ENCODE data around the gene PCLO.

Gene PCLO

DNA sequence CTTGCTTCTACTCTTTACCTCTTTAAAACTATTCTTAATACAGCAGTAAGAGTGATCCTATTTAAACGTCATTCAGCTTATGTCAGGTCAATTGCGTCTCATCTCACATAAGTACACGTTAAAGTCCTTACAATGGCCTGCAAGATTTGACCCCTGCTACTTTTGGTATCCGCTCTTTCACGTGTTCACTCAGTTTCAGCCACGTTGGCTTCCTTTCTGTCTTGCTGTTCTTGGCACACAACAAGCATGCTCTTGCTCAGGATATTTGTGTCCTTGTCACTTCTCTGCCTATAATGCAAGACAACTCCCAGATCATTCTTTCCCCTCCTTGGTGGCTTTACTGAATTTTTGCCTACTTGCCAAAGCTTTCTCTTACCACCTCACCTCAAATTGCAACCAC is 296.8 kb downstream of the PCLO start:
- no peaks in the 10 kb centered on the region for H3K9me3 ChIP-seq (ENCODE audit: control insufficient read depth, low read depth, low read length)
- H3K36me3 ChIP-seq (ENCODE audit: control insufficient read depth, low read depth, low read length), result no peaks in the 10 kb centered on the region
- no peaks in the 10 kb centered on the region for H3K27me3 ChIP-seq (ENCODE audit: control insufficient read depth, insufficient read depth, low read length)
- H3K27ac ChIP-seq (ENCODE audit: low read length), result no peak overlapping the region
- H3K4me1 ChIP-seq (ENCODE audit: control insufficient read depth, low read depth, low read length), result no peaks in the 10 kb centered on the region
- H3K4me3 ChIP-seq (ENCODE audit: low read length), result no peak overlapping the region
- H3K9ac ChIP-seq (ENCODE audit: low read length), result no peak overlapping the region

DNA sequence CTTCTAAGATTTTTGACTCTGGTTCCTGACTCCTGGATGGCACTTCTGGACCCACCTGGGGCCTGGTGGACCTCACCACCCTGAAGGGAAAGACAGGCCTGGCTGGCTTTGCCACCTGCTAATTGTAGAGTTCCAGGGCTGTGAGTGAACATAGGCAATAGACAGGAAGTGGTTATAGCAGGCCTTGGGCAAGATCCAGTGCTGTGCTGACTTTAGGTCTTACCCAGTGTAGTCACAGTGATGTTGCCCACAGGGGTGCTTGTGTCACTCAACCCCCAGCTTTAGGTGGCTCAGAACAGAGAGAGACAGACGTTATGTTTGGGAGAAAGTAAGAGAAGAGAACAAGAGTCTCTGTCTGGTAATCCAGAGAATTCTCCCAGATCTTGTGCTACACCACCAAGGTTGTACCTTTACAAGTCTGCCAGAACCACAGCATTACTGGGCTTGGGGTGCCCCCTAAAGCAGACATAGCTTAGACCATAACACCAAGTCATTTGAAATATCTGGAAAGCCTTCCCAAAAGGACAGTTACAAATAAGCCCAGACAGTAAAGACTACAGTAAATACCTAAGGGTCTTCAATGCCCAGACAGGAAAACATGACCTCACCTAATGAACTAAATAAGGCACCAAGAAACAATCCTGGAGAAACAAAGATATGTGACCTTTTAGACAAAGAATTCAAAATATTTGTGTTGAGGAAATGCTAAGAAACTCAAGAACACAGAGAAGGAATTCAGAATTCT is 303.4 kb downstream of the PCLO start:
- no peaks in the 10 kb centered on the region for H3K9me3 ChIP-seq (ENCODE audit: control insufficient read depth, low read depth, low read length)
- no peak overlapping the region for H3K27ac ChIP-seq (ENCODE audit: low read length)
- H3K9ac ChIP-seq (ENCODE audit: low read length), result no peak overlapping the region
- H3K27me3 ChIP-seq (ENCODE audit: control insufficient read depth, insufficient read depth, low read length), result no peaks in the 10 kb centered on the region
- no peaks in the 10 kb centered on the region for H3K4me1 ChIP-seq (ENCODE audit: control insufficient read depth, low read depth, low read length)
- no peaks in the 10 kb centered on the region for H3K36me3 ChIP-seq (ENCODE audit: control insufficient read depth, low read depth, low read length)
- H3K4me3 ChIP-seq (ENCODE audit: low read length), result no peak overlapping the region

DNA sequence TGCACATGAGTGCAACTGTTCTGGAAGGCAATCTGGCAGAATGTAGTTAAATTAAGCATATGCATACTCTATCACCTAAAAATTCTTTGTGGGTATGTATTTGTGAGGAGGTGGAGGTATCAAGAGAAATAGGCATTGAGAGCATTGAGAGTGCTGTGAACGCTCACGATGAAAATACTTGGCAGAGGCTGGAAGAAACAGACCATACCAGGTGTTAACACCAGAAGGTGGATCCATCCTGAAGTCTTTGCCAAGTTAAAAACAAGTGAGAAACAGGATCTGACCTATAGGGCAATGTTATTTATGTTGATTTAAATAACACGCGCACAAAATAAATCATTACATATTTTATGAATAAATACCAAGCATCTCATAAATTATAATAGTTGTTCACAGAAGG is 311.6 kb downstream of the PCLO start:
- no peaks in the 10 kb centered on the region for H3K27me3 ChIP-seq (ENCODE audit: control insufficient read depth, insufficient read depth, low read length)
- no peak overlapping the region for H3K4me3 ChIP-seq (ENCODE audit: low read length)
- no peak overlapping the region for H3K9ac ChIP-seq (ENCODE audit: low read length)
- H3K9me3 ChIP-seq (ENCODE audit: control insufficient read depth, low read depth, low read length), result no peaks in the 10 kb centered on the region
- no peaks in the 10 kb centered on the region for H3K4me1 ChIP-seq (ENCODE audit: control insufficient read depth, low read depth, low read length)
- no peaks in the 10 kb centered on the region for H3K36me3 ChIP-seq (ENCODE audit: control insufficient read depth, low read depth, low read length)
- no peak overlapping the region for H3K27ac ChIP-seq (ENCODE audit: low read length)

DNA sequence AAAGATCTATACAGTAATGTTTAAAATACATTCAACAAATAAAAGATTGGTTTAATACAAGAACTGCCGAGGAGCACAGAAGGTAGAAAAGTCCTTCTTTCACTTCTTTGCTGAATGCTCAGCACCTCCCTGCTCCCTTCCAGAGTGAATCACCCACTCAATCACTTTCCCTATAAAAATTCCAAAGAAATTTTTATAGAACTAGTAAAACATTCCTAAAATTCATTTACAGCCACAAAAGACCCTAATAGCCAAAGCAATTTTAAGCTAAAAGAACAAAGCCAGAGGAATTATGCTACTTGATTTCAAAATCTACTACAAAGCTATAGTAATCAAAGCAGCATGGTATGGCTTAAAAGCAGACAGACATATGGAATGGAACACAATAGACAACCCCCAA is 320.9 kb downstream of the PCLO start:
- peaks cover 21% of the 10 kb centered on the region for H3K4me1 ChIP-seq (ENCODE audit: control insufficient read depth, low read depth, low read length)
- H3K27me3 ChIP-seq (ENCODE audit: control insufficient read depth, insufficient read depth, low read length), result no peaks in the 10 kb centered on the region
- no peaks in the 10 kb centered on the region for H3K9me3 ChIP-seq (ENCODE audit: control insufficient read depth, low read depth, low read length)
- no peak overlapping the region for H3K9ac ChIP-seq (ENCODE audit: low read length)
- H3K36me3 ChIP-seq (ENCODE audit: control insufficient read depth, low read depth, low read length), result no peaks in the 10 kb centered on the region
- no peak overlapping the region for H3K4me3 ChIP-seq (ENCODE audit: low read length)
- no peak overlapping the region for H3K27ac ChIP-seq (ENCODE audit: low read length)

DNA sequence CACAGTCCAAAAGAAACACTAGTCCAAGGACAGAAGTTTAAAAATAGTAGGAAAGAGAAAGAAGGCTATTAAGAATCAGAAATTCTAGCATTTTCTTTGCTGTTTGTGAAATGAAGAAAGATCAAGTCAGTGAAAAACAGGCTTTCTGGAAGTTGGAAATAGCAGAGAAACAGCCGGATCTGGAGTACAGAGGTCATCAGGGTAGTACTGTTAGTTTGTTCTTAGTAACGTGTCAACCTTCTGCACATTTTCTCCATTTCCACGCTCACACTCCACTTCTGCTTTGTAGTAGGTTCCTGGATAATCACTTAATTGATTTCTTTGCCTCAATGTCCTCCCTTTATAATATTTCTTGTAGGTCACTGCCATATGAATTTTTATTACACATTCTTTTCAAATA is 322.6 kb downstream of the PCLO start:
- H3K36me3 ChIP-seq (ENCODE audit: control insufficient read depth, low read depth, low read length), result no peaks in the 10 kb centered on the region
- H3K27ac ChIP-seq (ENCODE audit: low read length), result no peak overlapping the region
- H3K9me3 ChIP-seq (ENCODE audit: control insufficient read depth, low read depth, low read length), result no peaks in the 10 kb centered on the region
- H3K27me3 ChIP-seq (ENCODE audit: control insufficient read depth, insufficient read depth, low read length), result no peaks in the 10 kb centered on the region
- H3K4me1 ChIP-seq (ENCODE audit: control insufficient read depth, low read depth, low read length), result peaks cover 18% of the 10 kb centered on the region
- no peak overlapping the region for H3K9ac ChIP-seq (ENCODE audit: low read length)
- H3K4me3 ChIP-seq (ENCODE audit: low read length), result no peak overlapping the region

DNA sequence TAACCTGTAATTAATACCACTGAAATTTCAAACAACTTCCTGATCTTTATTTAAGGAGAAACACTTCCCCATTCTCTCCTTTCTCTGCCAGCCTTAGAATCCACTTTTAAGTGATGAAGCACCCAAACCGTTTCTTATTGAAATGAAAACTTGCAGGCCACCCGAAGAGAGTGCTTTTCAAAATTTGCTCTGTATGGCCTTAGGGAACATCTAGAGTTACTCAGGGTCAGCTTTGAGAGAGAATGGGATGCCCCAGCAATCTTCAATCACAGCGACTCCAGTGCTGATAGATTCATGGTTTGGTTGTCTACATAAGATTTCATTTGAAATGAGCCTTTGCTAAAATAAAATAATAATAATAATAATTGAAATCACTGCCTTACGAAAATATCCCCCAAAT is 323.1 kb downstream of the PCLO start:
- no peaks in the 10 kb centered on the region for H3K36me3 ChIP-seq (ENCODE audit: control insufficient read depth, low read depth, low read length)
- H3K9ac ChIP-seq (ENCODE audit: low read length), result no peak overlapping the region
- H3K4me1 ChIP-seq (ENCODE audit: control insufficient read depth, low read depth, low read length), result peaks cover 17% of the 10 kb centered on the region
- no peak overlapping the region for H3K4me3 ChIP-seq (ENCODE audit: low read length)
- no peaks in the 10 kb centered on the region for H3K27me3 ChIP-seq (ENCODE audit: control insufficient read depth, insufficient read depth, low read length)
- peak overlapping the region; percentile 46 for H3K27ac ChIP-seq (ENCODE audit: low read length)
- no peaks in the 10 kb centered on the region for H3K9me3 ChIP-seq (ENCODE audit: control insufficient read depth, low read depth, low read length)

DNA sequence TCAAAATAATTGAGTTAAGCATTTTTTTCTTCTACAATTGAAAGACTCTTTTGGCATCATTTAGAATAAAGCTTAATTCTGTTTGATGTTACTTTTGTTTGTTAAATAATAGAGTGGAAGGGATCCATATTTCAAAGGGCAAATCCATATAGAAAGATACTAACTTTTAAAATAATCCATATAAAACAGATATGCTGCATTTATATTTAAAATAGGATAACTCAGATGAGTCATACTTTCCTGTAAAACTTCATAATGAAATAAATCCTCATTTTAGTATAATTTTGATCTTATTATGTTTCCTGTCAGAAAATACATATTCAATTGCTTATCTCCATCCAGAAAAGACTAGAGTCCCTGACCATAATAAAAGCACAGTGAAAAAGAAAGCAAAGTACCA is 323.6 kb downstream of the PCLO start:
- Histone ChIP-seq H3K9ac (ENCODE audit: low read length) (no peak overlapping the region), H3K27ac (ENCODE audit: low read length) (peak overlapping the region; percentile 46), H3K4me1 (ENCODE audit: control insufficient read depth, low read depth, low read length) (peaks cover 17% of the 10 kb centered on the region), H3K27me3 (ENCODE audit: control insufficient read depth, insufficient read depth, low read length) (no peaks in the 10 kb centered on the region), H3K9me3 (ENCODE audit: control insufficient read depth, low read depth, low read length) (no peaks in the 10 kb centered on the region), H3K4me3 (ENCODE audit: low read length) (no peak overlapping the region), H3K36me3 (ENCODE audit: control insufficient read depth, low read depth, low read length) (no peaks in the 10 kb centered on the region)

DNA sequence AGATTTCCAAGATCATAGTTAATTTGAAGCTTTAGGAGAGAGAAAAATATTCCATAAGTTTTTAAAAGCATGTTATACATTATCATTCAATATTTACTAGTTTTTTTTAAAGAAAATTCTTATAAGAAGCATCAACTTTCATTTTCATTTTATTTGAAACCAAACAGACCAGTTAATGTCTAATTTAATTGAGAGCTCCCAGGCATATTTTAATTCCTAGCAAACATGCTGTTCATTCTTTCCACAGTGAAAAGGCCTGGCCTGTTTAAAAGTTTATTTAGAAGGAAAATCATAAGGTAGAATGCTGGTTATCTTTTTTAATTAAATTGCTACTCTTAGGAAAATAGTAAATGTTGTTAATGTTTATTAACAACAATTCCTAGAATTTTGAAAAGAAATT is 324.4 kb downstream of the PCLO start:
- Histone ChIP-seq H3K36me3 (ENCODE audit: control insufficient read depth, low read depth, low read length) (no peaks in the 10 kb centered on the region), H3K9ac (ENCODE audit: low read length) (no peak overlapping the region), H3K4me1 (ENCODE audit: control insufficient read depth, low read depth, low read length) (peaks cover 17% of the 10 kb centered on the region), H3K4me3 (ENCODE audit: low read length) (no peak overlapping the region), H3K27me3 (ENCODE audit: control insufficient read depth, insufficient read depth, low read length) (no peaks in the 10 kb centered on the region), H3K9me3 (ENCODE audit: control insufficient read depth, low read depth, low read length) (no peaks in the 10 kb centered on the region), H3K27ac (ENCODE audit: low read length) (no peak overlapping the region)

DNA sequence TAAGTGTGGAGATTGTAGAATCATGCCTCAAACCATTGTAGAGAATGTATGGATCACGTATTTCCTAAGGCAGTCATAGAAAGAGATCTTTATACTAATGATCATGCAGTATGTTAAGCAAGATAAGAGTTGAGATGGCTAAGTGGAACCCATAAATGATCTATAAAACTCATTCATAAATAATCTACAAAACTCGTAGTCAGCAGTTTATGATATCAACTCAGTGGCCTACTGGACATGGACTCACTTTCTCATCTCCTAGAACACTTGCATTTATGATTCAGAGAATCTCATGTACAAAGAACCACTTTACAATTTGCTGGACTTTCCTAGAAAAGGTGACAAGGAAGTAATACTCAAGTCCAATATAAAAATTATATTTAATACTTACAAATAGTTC is 339.6 kb downstream of the PCLO start:
- no peaks in the 10 kb centered on the region for H3K27me3 ChIP-seq (ENCODE audit: control insufficient read depth, insufficient read depth, low read length)
- H3K4me1 ChIP-seq (ENCODE audit: control insufficient read depth, low read depth, low read length), result peaks cover 15% of the 10 kb centered on the region
- no peaks in the 10 kb centered on the region for H3K36me3 ChIP-seq (ENCODE audit: control insufficient read depth, low read depth, low read length)
- no peak overlapping the region for H3K27ac ChIP-seq (ENCODE audit: low read length)
- no peak overlapping the region for H3K9ac ChIP-seq (ENCODE audit: low read length)
- no peaks in the 10 kb centered on the region for H3K9me3 ChIP-seq (ENCODE audit: control insufficient read depth, low read depth, low read length)
- H3K4me3 ChIP-seq (ENCODE audit: low read length), result no peak overlapping the region

DNA sequence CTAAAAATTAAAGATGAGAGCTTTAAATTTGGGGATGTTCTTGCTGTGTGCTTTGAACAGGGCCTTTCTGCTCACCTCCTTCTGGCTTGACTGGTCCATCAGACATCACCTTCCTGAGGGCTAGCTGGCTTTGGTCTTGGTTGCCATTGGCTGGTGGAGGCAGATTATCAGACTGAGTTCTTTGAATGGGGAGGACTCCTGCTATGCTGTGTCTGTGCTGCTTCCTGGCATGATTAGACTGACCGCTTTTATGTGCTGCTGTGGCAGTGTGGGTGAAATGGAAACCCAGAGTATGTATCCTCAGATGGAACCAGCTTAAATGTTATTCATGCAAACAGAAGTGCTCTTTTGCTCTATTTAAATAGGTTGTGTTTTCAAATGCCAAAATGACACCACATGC is 341.6 kb downstream of the PCLO start:
- Histone ChIP-seq H3K4me3 (ENCODE audit: low read length) (no peak overlapping the region), H3K9ac (ENCODE audit: low read length) (no peak overlapping the region), H3K36me3 (ENCODE audit: control insufficient read depth, low read depth, low read length) (no peaks in the 10 kb centered on the region), H3K27ac (ENCODE audit: low read length) (no peak overlapping the region), H3K9me3 (ENCODE audit: control insufficient read depth, low read depth, low read length) (no peaks in the 10 kb centered on the region), H3K4me1 (ENCODE audit: control insufficient read depth, low read depth, low read length) (peaks cover 33% of the 10 kb centered on the region), H3K27me3 (ENCODE audit: control insufficient read depth, insufficient read depth, low read length) (no peaks in the 10 kb centered on the region)

DNA sequence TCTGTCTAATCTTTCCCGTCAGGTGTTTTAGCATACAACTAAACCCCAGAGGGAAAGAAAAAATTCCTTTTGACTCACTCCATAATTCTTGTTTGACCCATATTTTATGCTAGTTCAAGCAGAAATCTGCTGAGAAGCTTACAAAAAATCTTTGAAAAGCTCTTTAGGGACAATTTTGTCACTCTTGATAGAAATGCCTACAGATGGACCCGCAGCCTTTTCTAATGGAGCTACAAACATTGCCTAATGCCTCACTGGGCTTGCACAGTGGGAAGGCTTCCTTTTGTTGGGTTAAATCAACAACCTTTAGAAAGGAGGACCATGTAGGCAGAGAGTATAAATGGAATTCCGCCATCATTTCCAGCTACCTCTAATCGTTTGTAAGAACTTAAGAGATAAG is 344.5 kb downstream of the PCLO start:
- H3K4me1 ChIP-seq (ENCODE audit: control insufficient read depth, low read depth, low read length), result peaks cover 42% of the 10 kb centered on the region
- H3K9ac ChIP-seq (ENCODE audit: low read length), result no peak overlapping the region
- no peaks in the 10 kb centered on the region for H3K27me3 ChIP-seq (ENCODE audit: control insufficient read depth, insufficient read depth, low read length)
- no peaks in the 10 kb centered on the region for H3K9me3 ChIP-seq (ENCODE audit: control insufficient read depth, low read depth, low read length)
- no peaks in the 10 kb centered on the region for H3K36me3 ChIP-seq (ENCODE audit: control insufficient read depth, low read depth, low read length)
- no peak overlapping the region for H3K27ac ChIP-seq (ENCODE audit: low read length)
- no peak overlapping the region for H3K4me3 ChIP-seq (ENCODE audit: low read length)

DNA sequence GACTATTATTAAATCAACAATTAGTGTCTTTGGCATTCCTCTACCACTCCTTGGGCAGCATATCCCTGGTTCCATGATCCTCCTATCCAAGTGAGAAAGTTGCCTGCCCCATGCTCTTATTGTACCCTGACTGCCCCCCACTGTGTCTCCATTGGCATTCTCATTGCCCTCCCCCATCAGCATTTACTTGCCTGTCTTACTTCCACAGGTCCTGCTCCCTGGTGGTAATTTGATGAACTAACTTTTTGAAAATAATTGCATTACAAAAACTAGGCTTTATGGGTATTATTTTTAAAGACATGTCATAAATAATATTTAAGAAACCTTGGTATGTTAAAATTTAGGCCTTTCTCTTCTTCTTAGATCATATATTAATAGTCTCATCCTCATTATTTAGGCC is 346.4 kb downstream of the PCLO start:
- Histone ChIP-seq H3K4me3 (ENCODE audit: low read length) (no peak overlapping the region), H3K27me3 (ENCODE audit: control insufficient read depth, insufficient read depth, low read length) (no peaks in the 10 kb centered on the region), H3K36me3 (ENCODE audit: control insufficient read depth, low read depth, low read length) (no peaks in the 10 kb centered on the region), H3K9ac (ENCODE audit: low read length) (no peak overlapping the region), H3K4me1 (ENCODE audit: control insufficient read depth, low read depth, low read length) (peaks cover 42% of the 10 kb centered on the region), H3K27ac (ENCODE audit: low read length) (no peak overlapping the region), H3K9me3 (ENCODE audit: control insufficient read depth, low read depth, low read length) (no peaks in the 10 kb centered on the region)
